GM23248 (cell line): Measurements from ENCODE around the gene P2RX4.

Experiments
- EZH2 ChIP-seq: fragments of 200-600 bp; sonication (generic); IDR thresholded peaks from 2 replicates; pipeline ENCODE4 v1.6.1; 2018; ENCODE audit warnings: antibody characterized with exemption, mild to moderate bottlenecking; ENCODE audit not compliant: insufficient read depth, poor library complexity, severe bottlenecking
- EZH2phosphoT487 ChIP-seq: fragments of 200-600 bp; sonication (generic); IDR thresholded peaks from 2 replicates; pipeline ENCODE4 v1.6.1; 2018; ENCODE audit warnings: antibody characterized with exemption, moderate library complexity, mild to moderate bottlenecking, low read depth; ENCODE audit not compliant: insufficient read depth

GRCh38 chr12:121184984-121185889 is 24.7 kb upstream of the P2RX4 start:
- TF ChIP-seq EZH2 (no peak), EZH2phosphoT487 (no peak)
